GM18861 (cell line): ENCODE data around the gene BEND4.
A peak's percentile ranks its signal among the peaks of the same experiment; 100 is the strongest.
"Not testable (repeated sequence)": the region's sequence is repeated elsewhere in the genome, so short reads cannot be mapped to it uniquely, and the experiment has no call there.

Source experiments
- ATAC-seq: cut with Tn5 transposase; IDR thresholded peaks from one replicate; pipeline ENCODE4 v1.9.1; 2021; ENCODE audit not compliant: unreplicated experiment

BEND4 gene

DNA sequence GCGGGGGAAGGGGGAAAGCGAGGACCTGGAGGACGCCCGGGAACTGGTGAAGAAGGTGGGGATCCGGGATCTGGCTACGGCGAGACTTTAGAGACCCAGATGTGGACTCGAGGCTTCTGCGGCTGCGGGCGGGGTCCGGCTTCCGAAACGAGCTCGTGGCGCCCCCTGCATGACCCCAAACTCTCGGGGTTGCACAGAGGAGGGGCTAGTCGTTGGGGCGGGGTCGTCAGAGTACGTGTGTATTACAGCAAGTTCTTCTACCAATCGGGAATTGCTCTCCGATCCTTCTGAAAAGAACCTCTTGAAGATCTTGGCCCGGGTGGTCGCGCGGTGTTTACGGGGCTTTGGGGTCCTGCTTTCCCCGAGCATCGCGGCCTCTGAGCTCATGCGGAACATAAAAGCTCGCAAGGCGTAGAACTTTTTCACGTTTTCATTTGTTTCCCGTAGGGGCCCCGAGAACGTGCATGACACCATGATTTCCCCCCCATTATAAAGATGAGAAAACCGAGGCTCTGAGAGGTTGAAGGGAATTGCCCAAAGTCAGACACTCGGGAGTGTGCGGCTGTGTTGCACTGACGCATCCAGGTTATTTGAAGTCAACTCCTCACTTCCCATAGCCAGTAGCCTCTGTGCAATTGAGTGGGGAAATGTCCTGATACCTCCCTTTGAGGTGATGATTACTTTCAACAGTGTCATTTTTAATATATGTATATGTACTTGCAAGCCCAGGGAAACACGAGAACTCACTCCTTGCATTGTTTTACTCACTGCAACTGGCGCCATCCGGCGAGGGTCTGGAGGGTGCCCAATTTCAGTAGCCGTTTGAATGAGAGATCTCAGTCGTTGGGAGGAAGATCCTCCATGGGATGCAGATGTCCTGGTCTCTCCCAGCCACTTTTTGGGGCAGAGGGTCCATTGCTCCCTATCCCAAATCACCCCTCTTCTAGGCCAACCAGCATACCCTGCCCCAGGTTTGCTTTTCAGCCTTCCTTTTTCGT lies at the start of gene BEND4:
Gene BEND4, minus strand, starts transcription at position 149 of the 998 bp plus-strand sequence. CDS start 512 bp downstream, outside the sequence.
- ATAC-seq, result peak; percentile 5

DNA sequence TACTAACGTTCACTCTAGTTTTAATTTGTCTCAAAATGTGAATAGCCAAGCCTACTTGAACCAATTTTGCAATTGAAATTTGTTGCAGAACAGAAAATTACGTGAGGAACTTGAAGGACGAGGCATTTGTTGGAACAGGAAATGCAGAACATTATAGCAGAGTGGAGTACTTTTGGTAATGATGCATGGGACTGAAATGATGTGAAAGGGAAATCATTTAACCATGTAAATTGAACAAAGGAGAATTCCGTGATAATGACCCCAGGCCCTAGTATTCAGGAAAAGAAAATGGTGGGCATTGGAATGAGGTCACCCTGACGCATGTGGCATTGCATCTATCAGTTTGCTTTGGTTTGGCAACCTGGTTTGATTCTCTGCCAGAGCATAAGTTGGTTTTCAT lies 44.9 kb upstream of the BEND4 start:
- ATAC-seq, result no peak

DNA sequence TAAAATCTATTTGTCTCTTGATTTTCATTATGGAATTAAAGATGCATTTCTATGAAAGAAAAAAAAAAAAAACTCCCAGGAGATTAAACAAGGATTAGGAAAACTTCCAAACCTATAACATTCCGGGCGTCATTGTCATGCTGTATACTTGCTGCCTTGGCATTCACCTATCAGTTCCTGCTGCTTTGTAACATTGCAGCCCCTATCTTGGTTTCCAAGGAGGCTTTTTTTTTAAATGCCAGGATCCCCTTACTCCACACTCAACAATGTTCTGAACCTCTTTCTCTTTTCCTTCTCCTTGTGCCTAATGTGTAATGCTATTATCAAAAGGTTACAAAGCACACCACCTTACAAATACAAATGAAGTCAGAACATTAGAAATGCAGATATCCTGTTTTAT lies 20.5 kb upstream of the BEND4 start:
- no peak for ATAC-seq

DNA sequence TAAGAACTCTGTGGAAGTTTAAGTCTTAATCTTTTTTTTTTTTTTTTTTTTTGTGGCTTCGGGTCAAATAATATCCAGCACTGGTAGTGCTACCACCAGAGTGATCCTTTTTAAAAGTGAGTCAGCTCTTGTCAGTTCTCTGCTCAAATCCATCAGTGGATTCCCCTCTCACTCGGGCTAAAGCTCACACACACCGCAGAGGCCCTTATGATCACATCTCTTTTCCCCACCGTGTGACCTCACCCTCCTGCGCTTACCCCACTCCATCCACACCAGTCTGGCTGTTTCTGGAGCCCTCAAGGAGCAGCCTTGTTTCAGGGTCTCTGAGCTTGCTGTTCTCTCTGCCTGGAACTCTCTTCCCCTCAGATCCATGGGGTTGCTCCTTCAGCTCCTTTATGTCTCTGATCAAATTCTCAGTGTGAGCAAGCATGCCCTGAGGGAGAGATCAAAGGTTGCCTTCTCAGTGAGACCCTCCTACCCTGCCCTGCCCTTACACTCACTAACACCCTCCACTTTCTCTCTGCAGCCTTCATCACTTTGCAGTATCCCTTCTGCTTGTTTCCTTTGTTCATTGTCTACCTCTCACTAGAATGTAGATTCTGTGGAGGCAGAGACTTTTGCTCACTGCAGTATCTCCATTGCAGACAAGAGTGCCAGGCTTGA lies 19.8 kb upstream of the BEND4 start:
- ATAC-seq, result no peak

DNA sequence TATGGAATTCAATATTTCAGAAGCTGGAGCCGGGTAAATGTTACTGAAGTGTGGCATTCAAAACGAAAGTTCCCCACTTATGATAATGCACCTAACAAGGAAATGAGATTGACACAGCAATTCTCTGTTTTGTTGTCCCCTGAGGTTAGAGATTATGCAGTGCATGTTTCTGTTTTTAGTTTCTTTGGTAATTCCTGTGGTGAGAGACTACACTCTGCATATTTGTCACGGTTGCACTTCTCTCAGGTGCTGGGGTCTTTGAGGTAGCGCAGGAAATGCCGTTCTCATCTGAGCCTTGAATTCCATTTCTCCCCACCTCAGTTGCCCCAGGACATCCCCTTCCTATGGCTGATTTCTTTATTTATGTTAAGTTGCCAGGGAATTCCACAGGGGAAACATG lies 15.3 kb upstream of the BEND4 start:
- peak; percentile 100 for ATAC-seq

DNA sequence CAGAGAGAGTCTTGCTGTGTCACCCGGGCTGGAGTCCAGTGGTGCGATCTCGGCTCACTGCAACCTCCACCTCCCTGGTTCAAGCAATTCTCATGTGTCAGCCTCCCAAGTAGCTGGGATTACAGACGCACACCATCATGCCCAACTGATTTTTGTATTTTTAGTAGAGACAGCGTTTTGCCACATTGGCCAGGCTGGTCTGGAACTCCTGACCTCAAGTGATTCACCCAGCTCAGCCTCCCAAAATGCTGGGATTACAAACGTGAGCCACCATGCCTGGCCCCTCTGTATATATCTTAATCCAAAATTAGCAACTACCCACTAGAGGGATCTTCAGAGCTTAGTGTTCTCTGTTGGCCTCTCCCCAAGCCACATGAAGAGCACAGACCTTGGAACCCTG lies 13.7 kb upstream of the BEND4 start:
- ATAC-seq, result not testable (repeated sequence)

DNA sequence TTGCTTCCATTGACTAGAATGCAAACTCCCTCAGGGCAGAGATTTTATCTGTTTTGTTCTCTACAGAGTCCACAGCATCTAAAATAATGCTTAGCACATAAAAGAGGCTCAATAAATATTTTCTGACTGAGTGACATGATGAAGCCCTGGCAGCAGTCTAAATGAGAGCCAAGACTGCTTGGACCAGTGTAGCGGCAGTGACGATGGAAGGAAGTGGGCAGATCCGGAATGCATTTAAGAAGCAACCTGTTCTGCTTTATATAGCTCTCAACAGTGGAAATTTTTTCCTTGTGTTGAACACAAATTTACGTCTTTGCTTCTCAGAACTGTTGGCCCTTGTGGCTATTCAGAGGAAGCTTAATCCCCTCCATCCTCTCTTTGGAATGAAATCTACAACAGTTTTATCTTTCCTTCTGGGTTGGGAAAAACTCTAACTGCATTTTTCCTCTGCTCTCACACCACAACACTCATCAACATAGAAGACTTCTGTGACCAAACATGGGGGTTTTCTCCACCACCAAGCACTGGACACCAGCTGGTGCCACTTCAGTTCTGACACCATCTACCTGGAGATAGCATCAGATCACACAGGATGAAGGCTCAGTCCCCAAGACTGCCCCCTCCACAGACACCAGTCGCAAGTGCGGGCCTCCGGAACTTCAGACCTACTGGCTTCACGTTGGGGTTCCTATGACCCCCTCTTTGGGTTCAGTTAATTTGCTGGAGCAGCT lies 7.0 kb upstream of the BEND4 start:
- ATAC-seq, result no peak

DNA sequence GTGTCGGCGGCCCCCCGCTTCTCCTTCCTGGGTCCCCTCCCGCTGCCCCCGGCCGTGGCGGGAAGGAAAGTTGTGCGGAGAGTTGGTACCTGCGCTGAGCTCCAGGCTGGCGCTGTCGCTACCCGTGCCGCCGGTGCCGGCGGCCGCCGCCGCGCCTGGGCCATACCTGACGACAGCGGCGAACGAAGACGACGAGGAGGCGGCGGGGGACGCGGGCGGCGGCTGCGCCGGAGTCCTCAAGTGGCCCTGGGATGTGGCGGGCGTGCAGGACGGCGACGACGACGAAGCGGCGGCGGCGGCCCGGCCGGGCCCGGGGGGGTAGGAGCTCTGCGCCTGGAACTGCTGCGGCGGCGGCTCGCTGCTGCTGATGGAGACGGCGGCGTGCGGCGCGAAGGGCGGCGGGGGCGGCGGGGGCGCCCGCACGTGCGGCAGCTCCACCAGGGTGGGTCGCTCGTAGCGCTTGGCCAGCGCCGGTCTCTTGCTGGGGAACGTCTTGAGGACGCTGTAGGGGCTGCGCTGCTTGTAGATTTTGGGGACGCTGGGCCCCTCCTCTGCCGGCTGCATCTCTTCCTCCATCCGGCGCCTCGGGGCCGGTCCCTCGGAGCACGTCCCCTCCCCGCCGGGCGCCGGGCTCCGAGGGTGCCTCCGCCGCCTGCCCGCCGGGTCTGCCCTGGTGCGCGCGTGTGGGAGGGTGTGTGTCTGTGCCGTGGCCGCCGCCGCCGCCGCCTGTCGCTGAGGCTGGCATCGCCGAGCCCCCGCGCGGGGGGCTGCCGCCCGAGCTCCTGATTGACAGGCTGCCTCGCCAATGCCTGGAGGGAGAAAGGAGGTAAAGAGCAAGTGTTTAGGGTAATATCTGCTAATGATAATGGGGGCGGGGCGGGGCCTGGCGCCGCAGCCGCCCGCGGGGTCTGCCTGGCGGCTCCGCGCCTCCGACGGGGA lies 618 bp downstream of the BEND4 start:
- peak; percentile 56 for ATAC-seq

DNA sequence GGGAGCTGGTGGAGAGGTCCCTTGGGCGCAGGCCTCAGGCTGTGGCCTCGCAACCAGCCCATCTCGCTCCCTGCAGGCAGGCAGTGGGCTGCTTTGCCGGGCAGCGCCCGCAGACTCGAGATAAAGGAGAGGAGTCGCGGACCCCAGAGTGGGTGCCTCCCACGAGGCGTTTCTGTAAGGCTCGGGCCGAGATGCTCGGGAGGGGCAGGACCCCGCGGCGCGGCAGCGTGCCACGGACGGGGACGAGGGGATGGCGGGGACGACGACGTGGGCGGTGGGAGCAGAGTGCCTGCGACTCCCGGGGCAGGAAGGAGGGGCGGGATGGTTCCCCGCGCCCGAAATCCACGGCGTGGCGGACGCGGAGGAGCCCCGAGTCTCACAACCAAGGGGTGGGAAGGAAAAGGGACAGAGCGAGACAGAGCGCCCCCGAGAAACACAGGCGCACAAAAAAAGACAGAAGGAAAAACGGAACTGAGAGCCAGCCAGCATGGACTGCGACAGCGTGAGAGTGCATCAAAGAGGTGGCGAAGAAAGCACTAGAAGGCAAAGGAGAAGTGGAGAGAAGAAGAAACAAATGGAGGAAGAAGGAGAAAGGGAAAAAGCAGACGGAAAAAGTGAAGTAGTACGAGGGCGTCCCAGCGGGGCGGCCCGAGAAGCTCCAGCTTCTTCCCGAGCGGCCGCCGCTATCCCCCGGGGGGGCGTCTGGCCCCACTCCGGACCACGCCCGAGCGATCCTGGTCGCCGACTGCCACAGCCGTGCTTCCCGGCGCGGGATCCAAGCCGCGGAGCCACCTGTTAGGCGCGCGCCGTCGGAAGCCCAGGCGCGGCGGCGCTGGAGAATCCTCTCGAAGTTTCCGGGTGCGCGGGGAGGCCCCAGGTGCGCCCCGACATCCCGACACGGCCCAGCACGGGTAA lies 1.5 kb downstream of the BEND4 start:
- ATAC-seq, result no peak

DNA sequence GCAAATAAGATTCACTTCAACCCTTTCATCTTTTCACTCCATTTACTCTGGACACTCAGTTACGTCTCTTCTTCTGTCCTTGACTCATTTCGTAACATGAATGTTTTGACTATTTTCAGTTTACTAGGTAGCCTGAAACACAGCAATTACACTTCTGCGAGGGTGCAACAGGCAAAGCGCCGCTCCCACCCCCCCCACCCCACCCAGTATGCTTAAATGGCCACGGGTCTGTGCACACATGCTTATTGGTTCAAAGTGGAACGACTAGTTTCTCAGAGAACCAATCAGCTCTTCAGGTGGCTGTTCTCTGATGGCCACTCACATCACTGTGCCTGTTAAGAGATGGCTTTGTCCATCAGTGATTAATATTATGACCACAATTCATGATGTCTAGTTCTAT lies 3.5 kb downstream of the BEND4 start:
- ATAC-seq, result peak; percentile 29

DNA sequence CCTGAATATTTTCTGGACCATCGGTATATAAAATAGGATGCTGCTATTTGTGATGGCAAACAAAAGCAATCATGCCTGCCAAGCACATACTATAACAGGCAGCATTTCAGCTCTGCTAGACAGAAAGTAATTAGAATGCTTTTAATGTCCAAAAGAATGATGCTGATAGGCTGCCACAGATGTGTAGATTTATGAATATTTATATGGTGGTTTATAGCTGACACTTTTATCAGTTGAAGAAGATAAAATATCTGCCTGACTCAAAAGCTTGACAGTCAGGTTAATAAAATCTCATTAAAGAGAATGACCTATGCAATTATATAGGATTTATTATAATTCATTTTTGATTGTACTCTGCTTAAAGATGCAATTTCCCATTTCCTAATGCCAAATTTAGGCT lies 4.0 kb downstream of the BEND4 start:
- ATAC-seq, result no peak

DNA sequence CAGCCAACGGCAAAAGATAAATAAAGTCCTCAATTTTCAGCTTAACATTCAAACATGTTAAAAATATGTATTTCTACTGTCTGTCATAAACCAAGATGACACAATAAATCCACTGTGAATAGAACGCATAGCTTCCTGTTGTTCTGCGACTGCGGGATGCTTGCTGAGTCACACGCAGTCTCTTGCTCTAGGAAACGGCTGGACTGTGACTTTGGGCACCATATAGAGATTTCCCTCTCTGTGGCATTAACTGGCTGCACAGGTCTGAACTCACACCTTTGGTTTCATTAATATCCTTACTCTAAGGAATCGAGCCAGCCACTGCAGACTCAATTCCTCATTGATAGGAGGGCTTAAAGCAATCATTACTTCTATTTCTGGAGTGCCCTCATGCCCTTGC lies 8.4 kb downstream of the BEND4 start:
- ATAC-seq, result no peak

DNA sequence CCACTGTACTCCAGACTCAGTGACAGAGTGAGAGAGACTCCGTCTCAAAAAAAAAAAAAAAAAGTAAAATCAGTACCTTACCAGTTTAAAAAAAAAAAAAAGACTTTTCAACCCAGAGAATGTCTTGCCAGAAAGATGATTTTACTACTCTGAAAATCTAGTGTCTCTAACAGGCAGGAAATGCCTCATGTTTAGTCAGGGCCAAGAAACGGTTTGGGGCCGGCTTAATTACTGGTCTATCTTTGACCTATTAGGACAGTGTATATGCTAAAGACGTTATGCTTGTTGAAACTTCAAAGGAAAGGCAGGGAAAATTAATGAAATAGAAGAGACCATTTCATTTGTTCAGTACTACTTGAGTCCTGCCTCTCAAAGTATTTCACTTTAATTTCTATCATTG lies 9.9 kb downstream of the BEND4 start:
- ATAC-seq, result no peak

DNA sequence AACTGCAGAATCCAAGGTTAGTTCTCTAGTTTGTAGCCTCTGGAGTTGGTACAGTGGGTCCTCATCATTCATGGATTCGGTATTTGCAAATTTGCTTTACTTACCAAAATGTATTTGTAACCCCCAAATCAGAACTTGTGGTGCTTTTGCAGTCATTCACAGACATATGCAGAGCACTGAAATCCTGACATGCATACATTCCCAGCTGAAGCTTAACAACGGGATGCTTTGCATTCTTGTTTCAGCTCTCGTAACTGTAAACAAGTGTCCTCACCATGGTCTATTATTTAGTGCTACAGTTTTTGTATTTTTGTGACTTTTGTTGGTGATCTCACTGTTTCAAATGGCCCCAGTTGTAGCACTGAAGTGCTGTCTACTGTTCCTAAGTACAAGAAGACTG lies 16.1 kb downstream of the BEND4 start:
- ATAC-seq, result no peak

DNA sequence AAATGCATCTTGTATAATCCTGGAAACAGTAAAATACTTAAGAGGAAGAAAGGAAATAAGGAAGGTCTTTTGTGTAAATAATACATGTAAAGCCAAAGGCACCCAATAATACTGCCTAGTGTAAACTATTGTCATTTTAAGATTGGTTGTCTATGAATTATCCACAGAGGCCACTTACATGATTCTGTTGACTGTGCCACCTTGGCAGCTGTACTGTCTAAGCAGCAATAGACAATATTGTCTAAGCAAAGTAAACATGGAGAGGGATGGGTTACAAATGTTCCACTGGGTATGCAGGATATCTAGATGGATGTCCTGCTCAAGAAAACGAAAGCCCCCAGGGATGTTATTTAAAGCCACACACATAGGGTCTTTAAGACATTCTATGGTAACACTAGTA lies 19.4 kb downstream of the BEND4 start:
- ATAC-seq, result no peak

DNA sequence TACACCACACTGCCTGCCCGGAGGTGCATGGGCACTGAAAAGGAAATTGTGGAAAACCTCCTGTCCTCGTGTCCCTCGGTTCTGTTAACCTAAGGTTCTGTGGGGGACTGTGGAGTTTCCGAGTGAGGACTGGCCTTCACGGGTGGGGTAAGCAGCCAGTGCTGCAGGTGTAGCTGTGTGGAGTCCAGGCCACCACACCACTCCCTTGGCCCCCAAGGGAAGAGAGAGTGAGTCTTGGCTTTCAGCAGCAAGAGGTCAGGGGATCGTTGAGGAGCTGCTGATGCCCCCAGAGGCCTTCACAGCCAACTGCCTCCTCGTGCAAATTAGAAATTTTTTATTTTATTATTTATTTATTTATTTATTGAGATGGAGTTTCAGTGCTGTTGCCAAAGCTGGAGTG lies 20.4 kb downstream of the BEND4 start:
- ATAC-seq, result no peak

DNA sequence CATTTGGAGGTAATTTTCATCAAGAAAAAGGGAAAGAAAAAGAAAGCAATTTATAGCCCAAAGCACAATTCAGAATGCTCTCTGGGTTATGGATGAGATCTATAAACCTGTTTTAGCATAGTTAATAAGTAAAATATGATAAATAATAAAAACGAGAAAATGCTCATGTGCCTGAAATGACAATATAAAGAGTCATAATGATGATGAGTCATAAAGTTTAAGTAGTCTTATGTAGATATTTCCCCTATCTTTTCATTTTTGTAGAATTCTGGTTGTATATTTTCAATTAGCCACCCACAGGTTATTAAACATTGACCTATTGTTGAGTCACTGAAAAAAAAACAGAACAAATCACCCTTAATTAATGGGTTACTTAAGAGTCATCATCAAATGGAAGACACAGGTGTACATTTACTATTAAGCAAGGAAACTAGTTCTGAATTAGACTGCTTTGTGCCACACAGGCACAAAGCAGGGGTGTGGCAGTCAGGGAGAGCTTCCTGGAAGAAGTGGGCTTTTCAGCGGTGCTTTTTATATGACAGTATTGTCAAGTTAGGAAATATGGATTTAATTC lies 29.3 kb downstream of the BEND4 start:
- peak; percentile 55 for ATAC-seq

DNA sequence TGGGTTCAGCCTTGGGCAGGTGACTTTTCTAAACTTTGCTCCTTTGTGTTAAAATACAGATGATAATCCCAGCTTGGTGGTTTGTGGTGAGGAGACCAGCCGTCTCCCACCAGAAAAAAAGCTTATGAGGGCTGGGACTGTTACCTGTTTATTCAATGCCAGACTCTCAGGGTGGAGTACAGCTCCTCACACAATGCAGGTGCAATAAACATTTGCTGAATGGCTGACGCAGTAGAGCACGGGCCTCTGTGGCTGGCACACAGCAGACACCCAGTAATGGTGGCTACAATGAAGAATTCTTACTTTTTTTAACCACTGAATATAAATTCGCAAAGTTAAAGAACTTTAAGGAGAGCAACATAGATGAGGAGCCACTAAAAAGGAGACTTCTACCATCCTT lies 30.2 kb downstream of the BEND4 start:
- ATAC-seq, result no peak

DNA sequence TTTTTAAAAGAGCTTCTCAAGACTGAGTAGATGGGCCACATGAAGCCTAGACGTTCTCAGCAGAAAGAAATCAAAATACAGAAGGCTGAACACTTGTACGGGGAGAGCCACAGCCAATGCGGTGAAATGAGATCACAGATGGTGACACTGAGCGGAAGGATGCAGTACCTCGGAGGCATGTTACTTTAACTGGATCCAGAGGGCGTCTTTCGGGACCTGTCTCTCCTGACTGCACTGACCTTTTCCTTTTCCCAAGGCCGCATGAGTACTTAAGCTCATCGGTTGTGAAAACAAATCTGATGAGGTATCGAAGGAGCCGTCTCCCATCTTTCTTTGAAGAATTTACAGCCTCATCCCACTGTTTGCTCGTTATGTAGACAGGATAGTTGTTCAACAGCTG lies 32.6 kb downstream of the BEND4 start:
- no peak for ATAC-seq
